Activated CD8-positive, alpha-beta memory T cell treated with anti-CD3 and anti-CD28 coated beads, Interleukin-2, amount 50 U/mL, for 1 hour (primary cell): ENCODE measurements around the gene CTNNA3.

Experiments used
- DNase-seq: peaks from one replicate; pipeline ENCODE4 v3.0.0-alpha.2; 2020; ENCODE audit errors: extremely low read depth

The CTNNA3 gene

GRCh38 chr10:66294538-66294937 lies 1401.5 kb downstream of the CTNNA3 start:
- DNase-seq: no peak

DNA sequence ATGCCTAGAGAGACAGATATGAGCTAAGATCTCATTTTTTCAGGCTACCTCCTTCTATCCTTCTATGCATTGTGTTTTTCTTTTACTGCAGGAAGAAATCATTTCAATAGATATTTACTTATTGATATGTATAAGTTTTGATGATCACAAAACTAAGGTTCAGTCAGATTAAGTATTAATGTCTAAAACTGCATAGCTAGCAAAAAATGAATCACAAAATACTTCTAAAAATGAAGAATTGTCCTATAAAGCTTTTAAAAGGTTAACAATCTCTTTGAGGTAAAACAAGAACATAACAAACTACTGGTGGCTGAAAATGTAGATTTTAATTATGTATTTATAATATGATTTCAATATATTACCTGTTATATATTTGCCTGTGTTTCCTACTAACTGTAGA lies 1403.1 kb downstream of the CTNNA3 start:
- no peak for DNase-seq

GRCh38 chr10:66292456-66292855 lies 1403.5 kb downstream of the CTNNA3 start:
- DNase-seq: no peak

- DNase-seq: no peak
Measured at GRCh38 chr10:66291133-66291532, 1404.9 kb downstream of the CTNNA3 start.

GRCh38 chr10:66284621-66285020 lies 1411.4 kb downstream of the CTNNA3 start:
- DNase-seq: no peak

DNA sequence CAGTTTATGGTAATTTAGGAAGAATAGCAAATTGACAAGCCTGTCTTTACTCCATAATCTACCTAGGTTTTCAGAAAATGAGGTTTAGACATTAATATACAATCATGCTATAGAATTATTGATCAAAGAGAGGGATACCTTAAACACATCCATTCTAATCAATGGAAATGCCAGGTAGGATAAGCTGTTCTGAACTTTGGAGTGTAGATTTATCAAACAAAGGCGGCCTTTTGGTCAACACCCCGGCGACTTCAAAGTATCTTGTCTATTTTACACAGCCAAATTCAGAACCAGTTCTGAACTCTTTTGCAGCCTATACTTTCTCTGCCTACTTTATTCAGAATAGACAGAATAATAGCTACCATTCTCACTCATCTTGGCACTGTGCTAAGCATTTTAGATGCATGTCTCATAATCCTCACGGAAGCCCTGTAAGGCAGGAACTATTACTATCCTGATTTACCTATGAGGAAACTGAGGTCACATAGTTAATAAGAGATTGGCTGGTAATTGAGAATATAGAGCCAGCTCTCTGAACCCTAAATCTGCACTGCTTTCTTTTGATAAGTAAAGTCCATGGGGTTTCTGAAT lies 1412.0 kb downstream of the CTNNA3 start:
- no peak for DNase-seq

- DNase-seq: no peak
Measured at GRCh38 chr10:66283064-66283463, 1412.9 kb downstream of the CTNNA3 start.

- DNase-seq: no peak
Measured at GRCh38 chr10:66281327-66281726, 1414.7 kb downstream of the CTNNA3 start.

DNA sequence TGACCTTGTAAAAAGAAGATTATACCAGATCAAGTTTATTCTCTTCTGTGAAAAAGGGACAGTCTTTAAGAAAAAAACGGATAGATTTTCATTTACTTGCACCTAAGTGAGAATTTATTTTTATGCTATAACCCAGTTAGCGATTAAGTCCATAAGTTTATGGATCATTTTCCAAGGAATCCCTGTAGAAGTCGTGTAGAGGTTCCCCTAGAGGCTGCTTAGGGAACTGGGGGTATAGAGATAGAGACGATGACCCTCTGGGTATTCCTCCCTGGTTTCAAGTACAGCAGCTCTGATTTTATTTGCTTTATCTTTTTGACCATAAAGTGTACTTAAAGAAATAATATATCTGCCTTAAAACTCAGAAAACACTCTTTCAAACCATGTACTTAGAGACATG lies 1418.5 kb downstream of the CTNNA3 start:
- no peak for DNase-seq

GRCh38 chr10:66273966-66274519 lies 1422.0 kb downstream of the CTNNA3 start:
- DNase-seq: no peak

- DNase-seq: no peak
Measured at GRCh38 chr10:66265398-66265797, 1430.6 kb downstream of the CTNNA3 start.

DNA sequence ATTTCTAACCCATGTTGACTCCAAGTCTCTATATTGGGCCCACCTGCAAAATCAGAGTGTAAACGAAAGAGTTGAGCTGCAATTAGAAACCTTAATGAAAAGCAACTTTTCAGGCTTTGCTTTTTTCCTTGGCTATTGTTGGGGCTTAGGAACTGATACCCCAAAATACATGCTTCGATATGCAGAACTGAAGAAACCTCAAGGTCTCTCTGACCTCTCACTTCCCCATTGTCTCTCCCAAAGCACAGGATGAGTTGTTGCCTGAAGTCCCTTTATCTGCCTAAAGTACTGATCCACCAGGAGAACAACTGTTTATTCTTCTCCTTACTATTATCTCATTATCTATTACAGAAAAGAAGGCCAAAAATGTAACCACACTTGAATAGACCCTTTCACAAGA lies 1436.2 kb downstream of the CTNNA3 start:
- no peak for DNase-seq

DNA sequence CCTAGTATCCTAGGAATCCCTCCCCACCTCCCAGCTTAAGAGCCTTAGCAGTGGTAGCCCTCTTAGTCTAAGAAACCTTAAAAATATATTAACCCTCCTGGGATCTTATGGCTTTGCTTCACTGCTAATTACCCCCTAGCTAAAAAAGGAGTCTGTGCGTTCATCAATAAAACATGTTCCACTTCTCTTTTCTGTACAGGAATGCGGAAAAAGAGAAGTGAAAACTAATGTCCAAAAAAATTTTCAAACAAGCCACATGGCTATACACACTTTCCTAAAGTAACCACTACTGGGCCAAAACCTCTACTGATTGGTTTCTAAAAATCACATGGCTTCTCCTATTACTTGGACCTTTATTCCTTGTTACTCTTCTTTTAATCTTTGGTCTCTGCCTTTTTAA lies 1437.3 kb downstream of the CTNNA3 start:
- no peak for DNase-seq

GRCh38 chr10:66257801-66258200 lies 1438.2 kb downstream of the CTNNA3 start:
- no peak for DNase-seq

DNA sequence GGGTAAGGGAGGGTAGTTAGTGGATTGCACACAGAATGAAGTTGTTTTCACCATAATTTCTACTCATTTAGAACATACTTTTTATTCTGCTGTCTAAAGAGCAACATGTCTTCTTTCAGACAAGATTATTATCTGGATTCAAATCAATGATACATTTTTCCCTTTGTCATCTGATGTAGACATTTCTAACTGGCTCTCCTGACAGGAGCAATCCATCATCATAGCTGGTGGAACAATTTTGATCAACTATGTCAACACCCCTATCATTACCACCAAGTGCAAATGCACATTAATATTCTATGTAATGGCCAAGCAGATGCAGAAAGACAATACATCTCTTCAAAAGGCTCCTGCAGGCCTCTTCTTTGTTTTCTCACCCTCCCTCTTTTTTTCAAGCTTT lies 1443.0 kb downstream of the CTNNA3 start:
- DNase-seq: no peak

- DNase-seq: no peak
Measured at GRCh38 chr10:66246177-66246576, 1449.8 kb downstream of the CTNNA3 start.

DNA sequence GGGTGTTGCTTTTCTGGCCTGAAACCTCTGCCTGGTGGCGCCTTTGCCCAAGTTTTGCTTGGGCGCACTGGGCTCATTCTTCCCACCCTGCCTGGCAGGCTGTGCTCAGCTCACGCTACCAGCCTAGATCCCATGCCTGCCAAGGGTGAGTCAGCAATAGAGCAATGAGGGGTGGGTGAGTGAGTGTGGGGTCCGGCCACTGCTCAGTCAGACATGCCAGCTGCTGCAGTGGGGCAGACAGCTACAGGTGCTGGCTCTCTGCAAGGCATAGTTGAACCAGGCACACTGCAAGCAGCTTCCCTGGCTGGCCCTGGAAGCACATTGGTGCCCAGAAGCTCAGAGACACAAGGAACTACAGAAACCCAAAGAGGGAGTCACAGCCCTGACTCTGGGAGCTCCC lies 1451.0 kb downstream of the CTNNA3 start:
- DNase-seq: no peak

DNA sequence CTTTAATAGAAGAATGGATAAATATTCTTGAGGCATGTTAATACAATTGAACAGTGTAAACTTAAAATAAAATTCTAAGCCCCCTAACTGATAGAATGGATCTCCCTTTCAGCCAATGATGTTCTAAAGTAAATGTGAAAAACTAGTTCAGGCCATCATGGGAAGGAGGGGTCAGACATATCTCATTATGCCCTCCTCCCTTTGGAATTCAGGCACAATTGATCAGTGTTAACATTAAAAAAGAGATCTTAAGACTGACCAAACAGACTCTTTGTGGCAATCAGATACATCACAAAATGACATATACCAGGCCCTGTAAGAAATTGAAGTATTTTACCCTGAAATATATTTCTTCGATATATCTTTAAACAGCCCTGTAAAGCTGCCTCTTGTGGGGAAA lies 1453.1 kb downstream of the CTNNA3 start:
- no peak for DNase-seq

GRCh38 chr10:66239062-66239461 lies 1456.9 kb downstream of the CTNNA3 start:
- DNase-seq: no peak

DNA sequence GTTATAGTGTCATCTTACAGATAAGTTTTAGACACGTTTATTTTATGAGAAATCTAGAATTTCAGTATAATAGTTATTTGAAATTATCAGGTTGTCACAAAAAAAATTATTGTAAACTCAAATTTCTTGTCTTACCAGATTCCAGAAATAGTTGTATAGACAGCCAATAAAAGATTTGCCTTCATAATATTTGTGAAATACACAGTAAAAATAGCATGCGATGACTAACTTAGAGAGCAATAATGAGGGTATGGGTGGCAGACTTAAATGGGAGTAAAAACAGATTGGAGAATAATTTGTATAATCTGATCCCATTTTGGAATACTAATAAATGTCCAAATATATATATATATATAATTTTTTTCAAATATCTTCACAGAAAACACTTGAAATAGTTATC lies 1457.7 kb downstream of the CTNNA3 start:
- no peak for DNase-seq

DNA sequence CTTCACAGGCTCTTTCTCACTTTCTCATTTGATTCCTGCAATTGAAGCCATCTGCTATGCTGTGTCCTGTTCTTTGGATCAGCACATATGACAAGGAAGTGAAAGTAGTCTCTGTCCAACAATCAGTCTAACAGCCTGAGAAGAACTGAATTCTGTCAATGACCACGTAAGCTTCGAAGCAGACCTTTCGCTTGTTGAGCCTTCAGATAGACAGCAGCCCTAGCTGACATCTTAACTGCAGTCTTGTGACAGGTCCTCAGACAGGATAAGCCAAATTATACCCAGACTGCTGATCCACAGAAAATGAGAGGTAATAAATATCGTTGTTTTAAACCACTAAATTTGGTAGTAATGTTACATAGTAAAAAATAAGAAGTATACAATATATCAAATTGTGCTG lies 1461.1 kb downstream of the CTNNA3 start:
- DNase-seq: no peak

DNA sequence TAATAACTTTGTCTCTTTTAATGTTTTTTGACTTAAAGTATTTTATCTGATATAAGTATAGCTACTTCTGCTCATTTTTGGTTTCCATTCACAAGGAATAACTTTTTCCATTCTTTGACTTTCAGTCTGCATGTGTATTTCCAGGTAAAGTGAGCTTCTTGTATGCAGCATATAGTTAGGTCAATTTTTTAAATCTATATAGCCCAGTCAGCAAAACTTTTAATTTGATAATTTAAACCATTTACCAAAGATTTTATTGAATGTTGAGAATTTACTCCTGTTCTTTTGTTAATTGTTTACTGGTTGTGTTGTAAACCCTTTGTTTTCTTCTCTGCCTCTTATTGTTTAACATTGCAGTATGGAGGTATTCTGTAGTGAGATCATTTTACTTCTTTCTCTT lies 1467.1 kb downstream of the CTNNA3 start:
- DNase-seq: no peak

- DNase-seq: no peak
Measured at GRCh38 chr10:66223656-66224055, 1472.3 kb downstream of the CTNNA3 start.

- DNase-seq: no peak
Measured at GRCh38 chr10:66222462-66223046, 1473.4 kb downstream of the CTNNA3 start.
